GM12878 (cell line): ENCODE measurements around the gene HIBCH. TPM values are rescaled to one million over a fixed set of nuclear protein-coding genes. Genes with fewer than 3 reads are reported as not detected.

Experiments used
- ATAC-seq: fragments of 200-7000 bp; cut with Tn5 transposase; 3 replicates; pipeline ENCODE4 v1.9.1; 2020; ENCODE audit warnings: mild to moderate bottlenecking, moderate library complexity
- BruUV-seq: library from RNA; stranded (reverse); fragments of 400-500 nt; replicated peaks from 2 replicates; lab custom pipeline; 2021; lab: Mats Ljungman, UMichigan
- CTCF ChIA-PET: fragments of 300-600 bp; sonication (Branson Sonifier 250); formaldehyde crosslinking; extraction: SDS; loops from one replicate; lab custom pipeline; 2021; ENCODE audit warnings: inconsistent platforms; lab: Yijun Ruan, JAX
- POLR2A ChIA-PET: fragments of 350-600 bp; formaldehyde crosslinking; extraction: SDS; loops from one replicate; lab custom pipeline; 2021; ENCODE audit warnings: inconsistent platforms; lab: Charles Lee
- RAD21 ChIA-PET: fragments of 300-600 bp; sonication (Branson Sonifier 250); formaldehyde crosslinking; loops from one replicate; lab custom pipeline; 2023; ENCODE audit warnings: antibody characterized with exemption; ENCODE audit not compliant: unreplicated experiment; lab: Charles Lee
- SMC1A ChIA-PET: fragments of 300-600 bp; sonication (Branson Sonifier 250); formaldehyde crosslinking; loops from one replicate; lab custom pipeline; 2023; ENCODE audit not compliant: unreplicated experiment, uncharacterized antibody; lab: Charles Lee
- DNase-seq: peaks from one replicate; pipeline ENCODE4 v3.0.0-alpha.2; 2011; ENCODE audit warnings: low read depth, low spot score
- FAIRE-seq: peaks from 3 replicates; lab custom pipeline; 2011; peaks lifted over from hg19 to GRCh38; lab: Jason Lieb, UNC
- H2AFZ ChIP-seq: 2 replicates; pipeline ENCODE4 v1.6.0; 2011; ENCODE audit warnings: low read depth, low read length, control low read depth; ENCODE audit not compliant: control insufficient read depth
- H3K27ac ChIP-seq: 2 replicates; pipeline ENCODE4 v1.5.1; 2011; ENCODE audit warnings: control low read depth; ENCODE audit not compliant: control insufficient read depth, insufficient read depth
- H3K27me3 ChIP-seq, 2 experiments: replicated peaks in 1 of 2; 2 replicates each; pipeline versions ENCODE4 v1.6.0 to v1.6.1; 2011; ENCODE audit warnings: low read length in 1 of 2; ENCODE audit not compliant: control insufficient read depth in 2 of 2, insufficient read depth in 2 of 2
- H3K36me3 ChIP-seq, 2 experiments: 2 replicates each; pipeline ENCODE4 v1.5.1; 2011; ENCODE audit warnings: low read length in 1 of 2; ENCODE audit not compliant: control insufficient read depth in 2 of 2, insufficient read depth in 2 of 2
- H3K4me1 ChIP-seq: 2 replicates; pipeline ENCODE4 v1.6.1; 2011; ENCODE audit warnings: mild to moderate bottlenecking, low read length, moderate library complexity, mixed read lengths; ENCODE audit not compliant: control insufficient read depth, insufficient read depth
- H3K4me2 ChIP-seq: 2 replicates; pipeline ENCODE4 v1.6.0; 2011; ENCODE audit warnings: control low read depth; ENCODE audit not compliant: control insufficient read depth, insufficient read depth
- H3K4me3 ChIP-seq: fragments of 200-600 bp; sonication (generic); 2 replicates; pipeline ENCODE4 v1.5.1; 2016
- H3K79me2 ChIP-seq: 2 replicates; pipeline ENCODE4 v1.6.0; 2011; ENCODE audit warnings: low read length; ENCODE audit not compliant: control insufficient read depth, insufficient read depth
- H3K9ac ChIP-seq: 2 replicates; pipeline ENCODE4 v1.8.0; 2011; ENCODE audit warnings: low read length, control low read depth, mixed read lengths; ENCODE audit not compliant: control insufficient read depth, insufficient read depth
- H3K9me3 ChIP-seq: replicated peaks from 3 replicates; pipeline ENCODE4 v1.5.1; 2011; ENCODE audit warnings: mild to moderate bottlenecking, low read length; ENCODE audit not compliant: control insufficient read depth, insufficient read depth
- H4K20me1 ChIP-seq: 2 replicates; pipeline ENCODE4 v1.6.0; 2011; ENCODE audit not compliant: control insufficient read depth, insufficient read depth
- IKZF1 ChIP-seq: fragments of 450-650 bp; conservative IDR thresholded peaks from 2 replicates; pipeline ENCODE4 v1.6.1; 2017; ENCODE audit warnings: antibody characterized with exemption, mild to moderate bottlenecking
- SMAD1 ChIP-seq: fragments of 450-650 bp; IDR thresholded peaks from 2 replicates; pipeline ENCODE4 v1.6.1; 2018; ENCODE audit warnings: mild to moderate bottlenecking, low read depth; ENCODE audit not compliant: partially characterized antibody
- ZNF207 ChIP-seq: fragments of 450-650 bp; IDR thresholded peaks from 2 replicates; pipeline ENCODE4 v1.6.1; 2014; ENCODE audit warnings: antibody characterized with exemption, mild to moderate bottlenecking, borderline replicate concordance
- ZSCAN29 ChIP-seq: fragments of 450-650 bp; IDR thresholded peaks from 2 replicates; pipeline ENCODE4 v1.6.1; 2017; ENCODE audit warnings: mild to moderate bottlenecking, moderate library complexity
- WGBS: methylation state at CpG from one replicate; pipeline ENCODE4 v1.1.6; 2016; ENCODE audit warnings: low lambda C conversion rate; ENCODE audit not compliant: insufficient replicate concordance, insufficient coverage; ENCODE audit errors: missing lambda C conversion rate; 5-methylcytosine and 5-hydroxymethylcytosine counted together
- in situ Hi-C: fragments of 300-500 bp; cut with MboI; formaldehyde crosslinking; loops from 9 replicates; pipeline ENCODE4 v1.14.3; 2018; ENCODE audit warnings: mixed read lengths
- intact Hi-C: fragments of 100-400 bp; cut with micrococcal nuclease; formaldehyde crosslinking; loops from one replicate; pipeline ENCODE4 v1.14.2; 2022; ENCODE audit not compliant: unreplicated experiment
- polyA plus RNA-seq, 11 experiments: library from polyadenylated mRNA; depleted of rRNA in 4 of 11; unstranded in 6 of 11; stranded (reverse) in 5 of 11; fragments of >200 nt; fragmentation: Nextera tagmentation in 4 of 11; fragmentation: Illumina TruSeq in 1 of 11; extraction: Ambion mirVana in 4 of 11; extraction: Trizol in 1 of 11; gene quantifications; 1 replicate in 1 of 11; 2 replicates in 10 of 11; pipeline versions ENCODE4 v1.2.1 to v1.2.3, GENCODE V29; 2011 to 2016; ENCODE audit warnings: inconsistent platforms in 2 of 11, missing spikeins in 2 of 11, low read depth in 1 of 11
- total RNA-seq, 4 experiments: library from RNA; depleted of rRNA in 3 of 4; stranded (reverse); fragments of >200 nt in 3 of 4; fragmentation: Illumina TruSeq in 1 of 4; extraction: Trizol in 1 of 4; gene quantifications; 2 replicates each; pipeline versions ENCODE4 v1.2.1 to v1.2.3, GENCODE V29; 2013 to 2021
- TF ChIP-seq, protein P1 (sequence below): fragments of 450-650 bp; IDR thresholded peaks from 2 replicates; pipeline ENCODE4 v1.6.1; 2018; ENCODE audit warnings: mild to moderate bottlenecking, low read depth, moderate library complexity; ENCODE audit not compliant: partially characterized antibody
- TF ChIP-seq, protein P2 (sequence below): fragments of 450-650 bp; IDR thresholded peaks from 2 replicates; pipeline ENCODE4 v1.6.1; 2016; ENCODE audit warnings: mild to moderate bottlenecking

Gene HIBCH
- total and polyA plus RNA-seq, 10 of the 15 experiments (the other 5 are each of a cell fraction or from before 2014, with no cell fraction given), result 22.3 to 81.0 (median 37.4) TPM

DNA sequence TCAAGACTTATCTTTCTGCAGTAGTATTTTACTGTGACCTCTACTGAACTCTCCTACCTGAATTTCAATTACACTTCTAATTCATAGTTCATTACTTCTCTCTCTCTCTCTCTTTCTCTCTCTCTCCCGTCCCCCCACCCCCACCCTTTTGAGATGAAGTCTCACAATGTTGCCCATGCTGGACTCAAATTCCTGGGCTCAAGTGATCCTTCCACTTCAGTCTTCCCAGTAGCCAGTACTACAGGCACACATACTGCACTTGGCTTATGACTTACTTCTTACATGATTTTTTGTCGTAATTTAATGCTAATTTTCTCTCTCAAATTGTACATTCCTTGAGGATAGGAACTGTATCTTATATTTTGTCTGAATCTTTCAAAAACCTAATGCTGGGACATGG, 6.0 kb upstream of the HIBCH start:
- intact Hi-C loops, result no loop called here

More for the DNA sequence above, 6.0 kb upstream of the HIBCH start:
- H3K79me2 ChIP-seq, result no peaks in the 10 kb centered on the region
- no peak overlapping the region for H3K27ac ChIP-seq
- ATAC-seq, result no peak
- CTCF ChIA-PET, result interaction anchor here (1.6 kb wide), 1 partner anchor 41 kb away, joined by 3 read pairs; no protein-coding TSS in a partner anchor
- H2AFZ ChIP-seq, result no peak overlapping the region
- no peak overlapping the region for H3K4me2 ChIP-seq
- in situ Hi-C loops, result no loop called here
- H4K20me1 ChIP-seq, result no peaks in the 10 kb centered on the region
- no peak for FAIRE-seq
- TF ChIP-seq ZSCAN29, result no peak
- no peak for TF ChIP-seq IKZF1
- TF ChIP-seq, protein P1, sequence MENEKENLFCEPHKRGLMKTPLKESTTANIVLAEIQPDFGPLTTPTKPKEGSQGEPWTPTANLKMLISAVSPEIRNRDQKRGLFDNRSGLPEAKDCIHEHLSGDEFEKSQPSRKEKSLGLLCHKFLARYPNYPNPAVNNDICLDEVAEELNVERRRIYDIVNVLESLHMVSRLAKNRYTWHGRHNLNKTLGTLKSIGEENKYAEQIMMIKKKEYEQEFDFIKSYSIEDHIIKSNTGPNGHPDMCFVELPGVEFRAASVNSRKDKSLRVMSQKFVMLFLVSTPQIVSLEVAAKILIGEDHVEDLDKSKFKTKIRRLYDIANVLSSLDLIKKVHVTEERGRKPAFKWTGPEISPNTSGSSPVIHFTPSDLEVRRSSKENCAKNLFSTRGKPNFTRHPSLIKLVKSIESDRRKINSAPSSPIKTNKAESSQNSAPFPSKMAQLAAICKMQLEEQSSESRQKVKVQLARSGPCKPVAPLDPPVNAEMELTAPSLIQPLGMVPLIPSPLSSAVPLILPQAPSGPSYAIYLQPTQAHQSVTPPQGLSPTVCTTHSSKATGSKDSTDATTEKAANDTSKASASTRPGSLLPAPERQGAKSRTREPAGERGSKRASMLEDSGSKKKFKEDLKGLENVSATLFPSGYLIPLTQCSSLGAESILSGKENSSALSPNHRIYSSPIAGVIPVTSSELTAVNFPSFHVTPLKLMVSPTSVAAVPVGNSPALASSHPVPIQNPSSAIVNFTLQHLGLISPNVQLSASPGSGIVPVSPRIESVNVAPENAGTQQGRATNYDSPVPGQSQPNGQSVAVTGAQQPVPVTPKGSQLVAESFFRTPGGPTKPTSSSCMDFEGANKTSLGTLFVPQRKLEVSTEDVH, result no peak
- TF ChIP-seq, protein P2, sequence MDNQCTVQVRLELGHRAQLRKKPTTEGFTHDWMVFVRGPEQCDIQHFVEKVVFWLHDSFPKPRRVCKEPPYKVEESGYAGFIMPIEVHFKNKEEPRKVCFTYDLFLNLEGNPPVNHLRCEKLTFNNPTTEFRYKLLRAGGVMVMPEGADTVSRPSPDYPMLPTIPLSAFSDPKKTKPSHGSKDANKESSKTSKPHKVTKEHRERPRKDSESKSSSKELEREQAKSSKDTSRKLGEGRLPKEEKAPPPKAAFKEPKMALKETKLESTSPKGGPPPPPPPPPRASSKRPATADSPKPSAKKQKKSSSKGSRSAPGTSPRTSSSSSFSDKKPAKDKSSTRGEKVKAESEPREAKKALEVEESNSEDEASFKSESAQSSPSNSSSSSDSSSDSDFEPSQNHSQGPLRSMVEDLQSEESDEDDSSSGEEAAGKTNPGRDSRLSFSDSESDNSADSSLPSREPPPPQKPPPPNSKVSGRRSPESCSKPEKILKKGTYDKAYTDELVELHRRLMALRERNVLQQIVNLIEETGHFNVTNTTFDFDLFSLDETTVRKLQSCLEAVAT, result no peak
- TF ChIP-seq SMAD1, result no peak
- no peak for TF ChIP-seq ZNF207
- TF ChIP-seq, all 136 proteins: peak for 0
- no peak overlapping the region for H3K9ac ChIP-seq
- H3K4me3 ChIP-seq, result no peak overlapping the region
- no peak for DNase-seq
- no TSS peak for BruUV-seq
- ChIA-PET SMC1A (no interaction called here), RAD21 (no interaction called here), POLR2A (no interaction called here)
- H3K27me3 ChIP-seq, result no peaks in the 10 kb centered on the region; a peak in 1 of 4 replicates
- 28% methylated on average over 2 of the region's 2 CpGs for WGBS
- no peaks in the 10 kb centered on the region for H3K36me3 ChIP-seq
- H3K9me3 ChIP-seq, result no peaks in the 10 kb centered on the region
- peaks cover 5% of the 10 kb centered on the region for H3K4me1 ChIP-seq
